Epithelial cell of proximal tubule (primary cell): ENCODE measurements around the gene UBR3. TPM values are rescaled to one million over a fixed set of nuclear protein-coding genes. Genes with fewer than 3 reads are reported as not detected.
A peak's percentile ranks its signal among the peaks of the same experiment; 100 is the strongest.

ENCODE experiments used
- DNase-seq: peaks from one replicate; pipeline ENCODE4 v3.0.0-alpha.2; 2011; ENCODE audit warnings: low read depth
- H3K4me3 ChIP-seq: 2 replicates; pipeline ENCODE4 v1.5.1; 2011; ENCODE audit warnings: low read depth, mild to moderate bottlenecking, low read length
- total RNA-seq: library from RNA; depleted of rRNA; stranded (reverse); fragments of >200 nt; gene quantifications from 2 replicates; pipeline ENCODE4 v1.2.3, GENCODE V29; 2015
- TF ChIP-seq, protein P1 (sequence below): conservative IDR thresholded peaks from 2 replicates; pipeline ENCODE4 v1.5.1; 2012; ENCODE audit warnings: low read depth, mild to moderate bottlenecking, low read length

UBR3 gene
- total RNA-seq, 1 donor from 2014 or later: 10.7 TPM

DNA sequence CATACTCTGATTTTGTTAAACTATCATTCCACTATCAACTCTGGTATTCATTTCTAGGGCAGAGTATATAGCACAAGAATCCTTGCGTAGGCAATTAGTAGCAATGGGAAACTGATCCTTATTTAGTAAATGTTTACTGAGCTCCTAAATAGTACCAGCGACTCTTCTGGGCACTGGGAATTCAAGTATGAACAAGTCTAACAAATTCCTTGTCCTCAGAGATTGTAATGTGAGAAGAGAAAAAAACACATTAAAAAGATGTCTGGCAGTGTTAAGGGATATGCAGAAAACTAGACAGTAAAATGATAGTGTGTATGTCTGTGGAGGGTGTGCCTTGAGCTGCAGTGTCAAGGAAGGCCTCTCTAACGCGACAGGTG lies 3.3 kb upstream of the UBR3 start:
- H3K4me3 ChIP-seq: peak overlapping the region; percentile 69
- TF ChIP-seq, protein P1, sequence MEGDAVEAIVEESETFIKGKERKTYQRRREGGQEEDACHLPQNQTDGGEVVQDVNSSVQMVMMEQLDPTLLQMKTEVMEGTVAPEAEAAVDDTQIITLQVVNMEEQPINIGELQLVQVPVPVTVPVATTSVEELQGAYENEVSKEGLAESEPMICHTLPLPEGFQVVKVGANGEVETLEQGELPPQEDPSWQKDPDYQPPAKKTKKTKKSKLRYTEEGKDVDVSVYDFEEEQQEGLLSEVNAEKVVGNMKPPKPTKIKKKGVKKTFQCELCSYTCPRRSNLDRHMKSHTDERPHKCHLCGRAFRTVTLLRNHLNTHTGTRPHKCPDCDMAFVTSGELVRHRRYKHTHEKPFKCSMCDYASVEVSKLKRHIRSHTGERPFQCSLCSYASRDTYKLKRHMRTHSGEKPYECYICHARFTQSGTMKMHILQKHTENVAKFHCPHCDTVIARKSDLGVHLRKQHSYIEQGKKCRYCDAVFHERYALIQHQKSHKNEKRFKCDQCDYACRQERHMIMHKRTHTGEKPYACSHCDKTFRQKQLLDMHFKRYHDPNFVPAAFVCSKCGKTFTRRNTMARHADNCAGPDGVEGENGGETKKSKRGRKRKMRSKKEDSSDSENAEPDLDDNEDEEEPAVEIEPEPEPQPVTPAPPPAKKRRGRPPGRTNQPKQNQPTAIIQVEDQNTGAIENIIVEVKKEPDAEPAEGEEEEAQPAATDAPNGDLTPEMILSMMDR: no peak
- DNase-seq: no peak

DNA sequence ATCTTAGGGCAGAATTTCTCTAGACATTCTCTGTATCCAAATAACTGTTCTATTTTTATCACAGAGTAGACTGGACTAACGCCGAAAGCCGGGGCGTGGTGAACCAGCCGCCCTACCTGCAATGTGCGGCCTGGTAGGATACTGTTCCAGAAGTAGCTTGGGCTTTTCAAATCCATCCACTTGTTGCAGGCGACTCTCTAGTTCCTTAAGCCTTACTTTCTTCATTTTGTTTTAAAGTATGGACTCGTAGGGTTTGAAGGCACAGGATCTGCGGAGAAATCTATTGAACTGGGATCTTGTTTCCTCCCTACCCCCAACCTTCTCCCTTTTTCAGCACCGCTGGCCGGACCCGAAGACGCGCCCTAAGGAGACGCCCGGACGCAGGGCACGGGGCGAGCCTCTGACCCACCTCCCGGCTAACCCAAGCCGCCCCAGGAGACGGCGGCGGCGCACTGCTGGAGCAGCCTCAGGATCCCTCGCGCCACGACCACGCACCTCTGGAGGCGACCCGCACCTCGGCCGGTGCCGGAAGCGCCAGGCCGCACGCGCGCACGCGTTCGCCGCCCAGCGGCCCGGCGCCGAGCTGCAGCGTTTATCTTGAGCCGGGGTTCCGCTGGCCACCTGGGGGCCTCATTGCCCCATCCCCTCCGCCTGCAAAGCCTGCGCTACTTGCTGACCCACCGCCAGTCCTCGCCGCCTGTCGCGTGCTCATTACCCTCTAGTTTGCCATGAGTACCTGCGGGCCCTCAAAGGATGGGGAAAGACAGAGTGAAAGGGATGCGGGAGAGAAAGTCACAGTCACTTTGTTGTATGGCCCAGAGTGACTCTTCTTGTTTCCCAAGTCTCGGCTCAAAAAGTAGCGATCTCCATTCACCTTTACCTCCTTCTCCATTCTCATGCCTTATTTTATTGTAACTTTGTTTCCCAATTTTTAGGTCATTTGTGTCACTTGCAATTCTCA lies 2.6 kb upstream of the UBR3 start, which contains the start of gene METTL5:
TSS of gene METTL5 (minus strand) at position 533 of the 961 bp plus-strand sequence. CDS start at position 225, 308 bp downstream.
- peak within 1 kb of the TSS; percentile 69 for H3K4me3 ChIP-seq
- no peak for DNase-seq
- TF ChIP-seq, protein P1: peak; percentile 91

DNA sequence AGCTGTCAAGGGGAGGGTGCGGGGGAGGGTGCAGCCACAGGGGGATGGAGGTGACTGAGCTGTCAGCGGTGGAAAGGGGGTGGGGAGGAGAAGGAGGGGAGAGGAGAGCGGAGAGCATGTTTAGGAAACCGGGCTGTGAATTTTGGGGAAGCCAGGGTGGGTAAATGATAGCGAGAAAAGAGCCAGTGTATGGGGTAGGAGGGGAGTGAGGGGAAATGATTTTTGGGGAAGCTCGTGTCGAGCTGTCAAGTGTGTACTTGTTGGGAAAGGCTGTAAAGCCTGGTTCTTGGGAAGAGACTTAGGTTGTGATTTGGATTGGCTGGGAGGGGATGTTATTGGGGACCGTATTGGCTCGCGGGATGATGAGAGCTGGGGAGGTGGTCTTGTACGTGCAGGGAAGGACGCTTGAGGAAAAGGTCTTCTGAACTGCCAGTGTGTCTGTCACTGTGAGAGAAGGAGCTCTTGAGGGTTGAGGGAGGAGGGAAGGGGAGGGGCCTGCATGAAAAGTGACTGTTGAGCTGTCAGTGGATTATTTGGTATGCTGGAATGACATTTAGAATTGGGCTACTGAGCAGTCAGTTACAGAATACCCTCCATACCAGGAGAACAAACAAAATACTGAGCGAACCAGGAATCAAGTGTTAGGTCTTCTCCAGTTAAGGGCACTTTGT lies 1.0 kb downstream of the UBR3 start:
- H3K4me3 ChIP-seq: peak overlapping the region; percentile 77
- DNase-seq: no peak
- TF ChIP-seq, protein P1: no peak

DNA sequence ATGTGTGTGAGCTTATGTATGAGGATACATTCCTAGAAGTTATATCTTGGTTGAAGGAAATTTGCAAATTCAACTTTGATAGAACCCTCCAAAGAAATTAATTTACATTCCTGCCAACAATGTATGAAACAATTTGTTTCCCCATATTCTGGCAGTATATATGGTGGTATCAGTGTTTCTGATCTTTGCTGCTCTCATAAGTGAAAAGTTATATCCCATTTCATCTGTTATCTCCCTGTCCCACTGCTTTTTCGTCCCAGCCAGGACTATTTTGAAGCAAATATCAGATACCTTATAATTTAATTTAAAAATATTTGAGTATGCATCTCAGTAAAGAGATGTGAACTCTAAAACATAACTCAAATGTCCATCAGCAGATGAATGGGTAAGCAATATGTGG lies 7.1 kb downstream of the UBR3 start:
- DNase-seq: no peak
- no peak overlapping the region for H3K4me3 ChIP-seq
- TF ChIP-seq, protein P1: no peak

DNA sequence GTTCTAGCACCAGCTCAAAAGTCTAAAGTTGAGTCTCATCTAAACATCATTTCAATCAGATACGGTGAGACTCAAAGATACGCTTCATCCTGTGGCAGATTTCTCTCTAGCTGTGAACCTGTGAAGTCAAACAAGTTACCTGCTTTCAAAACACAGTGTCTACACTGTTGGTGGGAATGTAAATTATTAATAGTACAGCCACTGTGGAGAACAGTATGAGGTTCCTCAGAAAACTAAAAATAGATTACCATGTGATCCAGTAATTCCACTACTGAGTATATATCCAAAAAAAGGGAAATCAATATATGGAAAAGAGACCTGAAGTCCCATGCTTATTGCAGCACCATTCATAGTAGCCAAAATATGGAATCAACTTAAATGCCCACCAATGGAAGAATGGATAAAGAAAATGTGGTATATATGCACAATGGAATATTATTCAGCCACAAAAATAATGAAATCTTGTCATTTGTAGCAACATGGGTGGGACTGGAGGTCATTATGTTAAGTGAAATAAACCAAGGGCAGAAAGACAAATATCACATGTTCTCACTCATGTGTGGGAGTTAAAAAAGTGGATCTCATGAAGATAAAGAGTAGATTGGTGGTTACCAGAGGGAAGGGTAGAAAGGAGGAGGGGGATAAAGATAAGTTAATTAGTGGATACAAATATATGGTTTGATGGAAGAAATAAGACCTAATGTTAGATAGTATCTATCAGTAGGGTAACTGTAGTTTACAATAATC lies 11.7 kb downstream of the UBR3 start:
- H3K4me3 ChIP-seq: no peak overlapping the region
- no peak for DNase-seq
- TF ChIP-seq, protein P1: no peak

DNA sequence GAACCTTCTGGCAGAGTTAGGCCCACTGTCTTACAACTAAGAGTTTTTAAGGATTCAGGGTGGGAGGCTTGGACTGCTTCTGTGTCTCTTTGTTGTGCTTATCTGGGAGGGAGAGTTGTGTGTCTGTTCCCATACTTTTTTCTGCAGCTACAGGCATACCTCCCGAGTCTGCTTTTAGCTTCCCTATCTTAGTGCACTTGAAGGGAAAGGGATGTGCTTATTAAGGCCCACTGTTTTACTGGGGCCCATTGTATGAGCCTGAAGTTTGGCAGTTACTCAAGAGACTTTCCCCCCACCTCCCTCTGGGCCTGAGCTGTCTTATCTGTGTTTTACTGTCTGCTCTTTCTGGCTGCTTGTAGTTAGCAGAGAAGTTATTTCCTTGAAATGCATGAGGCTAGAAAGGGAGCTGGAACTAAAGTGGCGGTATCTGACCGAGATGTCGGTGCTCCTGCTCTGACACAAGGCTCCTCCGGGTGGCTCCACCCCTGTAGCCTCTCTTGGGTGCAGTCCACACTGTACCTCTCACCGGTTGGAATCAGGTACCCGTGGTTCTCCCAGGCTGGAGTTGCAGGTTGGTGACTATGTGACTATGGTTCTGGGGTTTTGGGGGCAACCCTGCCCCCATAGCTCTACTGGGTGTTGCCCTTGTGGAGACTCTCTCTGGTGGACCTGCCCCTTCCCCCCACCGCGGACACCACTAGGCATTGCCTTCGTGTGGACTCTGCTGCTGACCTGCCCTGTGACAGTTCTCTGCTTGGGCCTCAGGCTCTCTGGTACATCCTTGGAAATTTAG lies 12.9 kb downstream of the UBR3 start:
- TF ChIP-seq, protein P1: no peak
- DNase-seq: no peak
- H3K4me3 ChIP-seq: no peak overlapping the region
